OCI-LY3 (cell line): ENCODE results near the gene CEP41.

Source experiments
- H2AFZ ChIP-seq: fragments of 200-600, 300-600 bp; shearing (Covaris generic); 2 replicates; pipeline ENCODE4 v1.6.0; 2014; ENCODE audit warnings: antibody characterized with exemption, low read depth, low read length
- H3K27ac ChIP-seq: fragments of 200-600, 300-600 bp; sonication (generic); 2 replicates; pipeline ENCODE4 v1.5.1; 2014; ENCODE audit warnings: mild to moderate bottlenecking, low read length, moderate library complexity, mixed read lengths
- H3K27me3 ChIP-seq: fragments of 200-600, 300-600 bp; sonication (generic); 2 replicates; pipeline ENCODE4 v1.6.1; 2014; ENCODE audit warnings: low read depth, low read length, mixed read lengths
- H3K36me3 ChIP-seq: fragments of 200-600, 300-600 bp; sonication (generic); replicated peaks from 2 replicates; pipeline ENCODE3; 2014; ENCODE audit warnings: low read depth, low read length, mixed read lengths
- H3K4me1 ChIP-seq: fragments of 300-600, 200-600 bp; sonication (generic); 2 replicates; pipeline ENCODE4 v1.6.1; 2014; ENCODE audit warnings: low read length, mixed read lengths
- H3K4me2 ChIP-seq: fragments of 200-600, 300-600 bp; sonication (generic); 2 replicates; pipeline ENCODE4 v1.6.1; 2014; ENCODE audit warnings: low read length, mixed read lengths
- H3K4me3 ChIP-seq: fragments of 300-600, 200-600 bp; sonication (generic); 2 replicates; pipeline ENCODE4 v1.5.1; 2014; ENCODE audit warnings: antibody characterized with exemption, mild to moderate bottlenecking, low read length, moderate library complexity
- H3K79me2 ChIP-seq: fragments of 300-600, 200-600 bp; shearing (Covaris generic); 2 replicates; pipeline ENCODE4 v1.6.1; 2014; ENCODE audit warnings: mild to moderate bottlenecking, low read length, mixed read lengths
- H3K9ac ChIP-seq: fragments of 300-600, 200-600 bp; shearing (Covaris generic); 2 replicates; pipeline ENCODE4 v1.6.0; 2014; ENCODE audit warnings: mild to moderate bottlenecking, low read length, moderate library complexity
- H3K9me3 ChIP-seq: fragments of 200-600, 300-600 bp; shearing (Covaris generic); 2 replicates; pipeline ENCODE4 v1.6.1; 2014; ENCODE audit warnings: low read length, mixed read lengths; ENCODE audit not compliant: insufficient read depth
- H4K20me1 ChIP-seq: fragments of 200-600, 300-600 bp; sonication (generic); 2 replicates; pipeline ENCODE4 v1.6.1; 2016; ENCODE audit warnings: low read length, mixed read lengths; ENCODE audit not compliant: insufficient read depth
- CTCF ChIP-seq: fragments of 200-600, 300-600 bp; sonication (generic); IDR thresholded peaks from 2 replicates; pipeline ENCODE4 v1.5.1; 2014; ENCODE audit warnings: antibody characterized with exemption, low read length, low read depth
- EZH2phosphoT487 ChIP-seq: fragments of 200-600 bp; shearing (Covaris generic); IDR thresholded peaks from 2 replicates; pipeline ENCODE4 v1.6.1; 2018; ENCODE audit warnings: antibody characterized with exemption, mixed run types, low read depth

CEP41 gene

GRCh38 chr7:130425796-130426195 lies 15.0 kb downstream of the CEP41 start:
- no peak overlapping the region for H3K4me3 ChIP-seq
- H3K36me3 ChIP-seq = peaks cover 4% of the 10 kb centered on the region
- H3K27me3 ChIP-seq = no peaks in the 10 kb centered on the region
- H3K9ac ChIP-seq = no peak overlapping the region
- no peak overlapping the region for H2AFZ ChIP-seq
- no peak overlapping the region for H3K4me2 ChIP-seq
- H3K27ac ChIP-seq = no peak overlapping the region
- H3K4me1 ChIP-seq = no peaks in the 10 kb centered on the region
- H4K20me1 ChIP-seq = no peaks in the 10 kb centered on the region
- H3K79me2 ChIP-seq = no peaks in the 10 kb centered on the region
- no peaks in the 10 kb centered on the region for H3K9me3 ChIP-seq
- TF ChIP-seq CTCF (no peak), EZH2phosphoT487 (no peak)

- Histone ChIP-seq H3K27me3 (no peaks in the 10 kb centered on the region), H3K79me2 (no peaks in the 10 kb centered on the region), H3K4me1 (no peaks in the 10 kb centered on the region), H3K27ac (no peak overlapping the region), H3K4me3 (no peak overlapping the region), H4K20me1 (no peaks in the 10 kb centered on the region), H3K36me3 (peaks cover 4% of the 10 kb centered on the region), H3K9ac (no peak overlapping the region), H2AFZ (no peak overlapping the region), H3K9me3 (no peaks in the 10 kb centered on the region), H3K4me2 (no peak overlapping the region)
- TF ChIP-seq CTCF = no peak
- no peak for TF ChIP-seq EZH2phosphoT487
Observed at GRCh38 chr7:130423501-130424037, 17.2 kb downstream of the CEP41 start.

- H3K9me3 ChIP-seq = no peaks in the 10 kb centered on the region
- H3K4me1 ChIP-seq = no peaks in the 10 kb centered on the region
- H3K36me3 ChIP-seq = no peaks in the 10 kb centered on the region
- no peak overlapping the region for H3K4me3 ChIP-seq
- no peak for TF ChIP-seq EZH2phosphoT487
- TF ChIP-seq CTCF = no peak
- H3K9ac ChIP-seq = no peak overlapping the region
- H3K79me2 ChIP-seq = no peaks in the 10 kb centered on the region
- no peak overlapping the region for H3K27ac ChIP-seq
- H4K20me1 ChIP-seq = no peaks in the 10 kb centered on the region
- H3K27me3 ChIP-seq = no peaks in the 10 kb centered on the region
- no peak overlapping the region for H2AFZ ChIP-seq
- H3K4me2 ChIP-seq = no peak overlapping the region
Observed at GRCh38 chr7:130421684-130422083, 19.1 kb downstream of the CEP41 start.

- no peaks in the 10 kb centered on the region for H3K4me1 ChIP-seq
- H3K79me2 ChIP-seq = no peaks in the 10 kb centered on the region
- no peaks in the 10 kb centered on the region for H4K20me1 ChIP-seq
- no peak overlapping the region for H3K27ac ChIP-seq
- H3K9ac ChIP-seq = no peak overlapping the region
- no peaks in the 10 kb centered on the region for H3K9me3 ChIP-seq
- no peak overlapping the region for H3K4me2 ChIP-seq
- TF ChIP-seq EZH2phosphoT487 (no peak), CTCF (no peak)
- H3K36me3 ChIP-seq = no peaks in the 10 kb centered on the region
- no peaks in the 10 kb centered on the region for H3K27me3 ChIP-seq
- no peak overlapping the region for H3K4me3 ChIP-seq
- no peak overlapping the region for H2AFZ ChIP-seq
Observed at GRCh38 chr7:130420943-130421578, 19.8 kb downstream of the CEP41 start.
